ENCODE results near the gene TNS3.

The TNS3 gene

GRCh38 chr7:47380325-47381133 lies 201.4 kb downstream of the TNS3 start:
- Histone ChIP-seq H3K9me3 (ENCODE audit: control insufficient read depth, low read length) (no peaks in the 10 kb centered on the region), H2BK12ac (ENCODE audit: low read length in 2 of 2) (peak overlapping the region in 1 of 2 experiments; percentile 25), H2BK120ac (ENCODE audit: low read depth, low read length) (no peak overlapping the region), H4K91ac (ENCODE audit: low read length) (peak overlapping the region; percentile 11), H3K27me3 (ENCODE audit: control insufficient read depth in 1 of 2, insufficient read depth in 1 of 2, low read length in 2 of 2) (peaks cover 0 to 87% of the 10 kb centered on the region in 2 experiments), H4K8ac (ENCODE audit: low read length) (no peak overlapping the region), H3K9ac (ENCODE audit: low read length) (no peak overlapping the region), H2BK5ac (ENCODE audit: low read depth, low read length, poor library complexity, severe bottlenecking) (no peak overlapping the region), H3K14ac (ENCODE audit: low read length in 2 of 2) (no peak overlapping the region), H2BK15ac (ENCODE audit: low read depth, poor library complexity, severe bottlenecking) (peak overlapping the region; percentile 7), H3K4me3 (ENCODE audit: insufficient read depth in 1 of 2, low read depth in 1 of 2, low read length in 2 of 2) (no peak overlapping the region), H3K4me1 (ENCODE audit: control insufficient read depth, insufficient read depth, low read depth, low read length) (peaks cover 40% of the 10 kb centered on the region), H3K27ac (ENCODE audit: low read length, poor library complexity, severe bottlenecking) (peak overlapping the region; percentile 75), H3K4me2 (ENCODE audit: low read length, poor library complexity, severe bottlenecking) (no peak overlapping the region), H2AFZ (ENCODE audit: low read depth, low read length) (no peak overlapping the region), H2AK5ac (ENCODE audit: low read length, severe bottlenecking) (peak overlapping the region; percentile 53), H3K18ac (ENCODE audit: low read depth in 1 of 2, low read length in 2 of 2) (peak overlapping the region in 1 of 2 experiments; percentile 69), H3K4ac (ENCODE audit: low read depth in 1 of 2, low read length in 2 of 2) (peak overlapping the region in 1 of 2 experiments; percentile 17), H3K36me3 (ENCODE audit: control insufficient read depth in 1 of 2, insufficient read depth in 2 of 2, low read depth in 1 of 2, low read length in 2 of 2) (peaks cover 0 to 40% of the 10 kb centered on the region in 2 experiments), H3K23ac (ENCODE audit: low read length in 2 of 2) (no peak overlapping the region), H3K79me1 (replicated peaks; ENCODE audit: low read length, poor library complexity, severe bottlenecking) (peaks cover 31% of the 10 kb centered on the region)
- WGBS: 66% methylated on average over 15 of the region's 15 CpGs
- peak; percentile 57 for DNase-seq

GRCh38 chr7:47379629-47380324 lies 202.1 kb downstream of the TNS3 start:
- H3K36me3 ChIP-seq (ENCODE audit: control insufficient read depth in 1 of 2, insufficient read depth in 2 of 2, low read depth in 1 of 2, low read length in 2 of 2): peaks cover 0 to 33% of the 10 kb centered on the region in 2 experiments
- H3K27me3 ChIP-seq (ENCODE audit: control insufficient read depth in 1 of 2, insufficient read depth in 1 of 2, low read length in 2 of 2): peaks cover 0 to 85% of the 10 kb centered on the region in 2 experiments
- H3K4me2 ChIP-seq (ENCODE audit: low read length, poor library complexity, severe bottlenecking): peak overlapping the region; percentile 29
- H3K4ac ChIP-seq (ENCODE audit: low read depth in 1 of 2, low read length in 2 of 2): peak overlapping the region in 1 of 2 experiments; percentile 24
- H3K18ac ChIP-seq (ENCODE audit: low read depth in 1 of 2, low read length in 2 of 2): peak overlapping the region in 1 of 2 experiments; percentile 77
- H2BK12ac ChIP-seq (ENCODE audit: low read length in 2 of 2): no peak overlapping the region
- no peak overlapping the region for H4K91ac ChIP-seq (ENCODE audit: low read length)
- WGBS: 37% methylated on average over 19 of the region's 20 CpGs
- H2AK5ac ChIP-seq (ENCODE audit: low read length, severe bottlenecking): peak overlapping the region; percentile 50
- DNase-seq: peak; percentile 66
- no peak overlapping the region for H3K23ac ChIP-seq (ENCODE audit: low read length in 2 of 2)
- H3K27ac ChIP-seq (ENCODE audit: low read length, poor library complexity, severe bottlenecking): peak overlapping the region; percentile 75
- H3K4me3 ChIP-seq (ENCODE audit: insufficient read depth in 1 of 2, low read depth in 1 of 2, low read length in 2 of 2): no peak overlapping the region
- no peak overlapping the region for H4K8ac ChIP-seq (ENCODE audit: low read length)
- H3K79me1 ChIP-seq (replicated peaks; ENCODE audit: low read length, poor library complexity, severe bottlenecking): peaks cover 25% of the 10 kb centered on the region
- no peaks in the 10 kb centered on the region for H3K9me3 ChIP-seq (ENCODE audit: control insufficient read depth, low read length)
- no peak overlapping the region for H2BK15ac ChIP-seq (ENCODE audit: low read depth, poor library complexity, severe bottlenecking)
- no peak overlapping the region for H3K14ac ChIP-seq (ENCODE audit: low read length in 2 of 2)
- peaks cover 43% of the 10 kb centered on the region for H3K4me1 ChIP-seq (ENCODE audit: control insufficient read depth, insufficient read depth, low read depth, low read length)
- H2BK120ac ChIP-seq (ENCODE audit: low read depth, low read length): no peak overlapping the region
- no peak overlapping the region for H2AFZ ChIP-seq (ENCODE audit: low read depth, low read length)
- H3K9ac ChIP-seq (ENCODE audit: low read length): no peak overlapping the region
- H2BK5ac ChIP-seq (ENCODE audit: low read depth, low read length, poor library complexity, severe bottlenecking): no peak overlapping the region

- no peak overlapping the region for H2AK5ac ChIP-seq (ENCODE audit: low read length, severe bottlenecking)
- no peak overlapping the region for H3K9ac ChIP-seq (ENCODE audit: low read length)
- no peak overlapping the region for H3K4me3 ChIP-seq (ENCODE audit: insufficient read depth in 1 of 2, low read depth in 1 of 2, low read length in 2 of 2)
- H4K91ac ChIP-seq (ENCODE audit: low read length): no peak overlapping the region
- H3K27me3 ChIP-seq (ENCODE audit: control insufficient read depth in 1 of 2, insufficient read depth in 1 of 2, low read length in 2 of 2): peaks cover 0 to 85% of the 10 kb centered on the region in 2 experiments
- H2AFZ ChIP-seq (ENCODE audit: low read depth, low read length): no peak overlapping the region
- no peak overlapping the region for H3K27ac ChIP-seq (ENCODE audit: low read length, poor library complexity, severe bottlenecking)
- no peak for DNase-seq
- peaks cover 0 to 25% of the 10 kb centered on the region in 2 experiments for H3K36me3 ChIP-seq (ENCODE audit: control insufficient read depth in 1 of 2, insufficient read depth in 2 of 2, low read depth in 1 of 2, low read length in 2 of 2)
- H2BK120ac ChIP-seq (ENCODE audit: low read depth, low read length): no peak overlapping the region
- no peak overlapping the region for H3K4me2 ChIP-seq (ENCODE audit: low read length, poor library complexity, severe bottlenecking)
- H3K18ac ChIP-seq (ENCODE audit: low read depth in 1 of 2, low read length in 2 of 2): peak overlapping the region; percentile 5 to 16
- H2BK5ac ChIP-seq (ENCODE audit: low read depth, low read length, poor library complexity, severe bottlenecking): no peak overlapping the region
- H3K23ac ChIP-seq (ENCODE audit: low read length in 2 of 2): no peak overlapping the region
- no peak overlapping the region for H2BK15ac ChIP-seq (ENCODE audit: low read depth, poor library complexity, severe bottlenecking)
- no peaks in the 10 kb centered on the region for H3K9me3 ChIP-seq (ENCODE audit: control insufficient read depth, low read length)
- peaks cover 19% of the 10 kb centered on the region for H3K79me1 ChIP-seq (replicated peaks; ENCODE audit: low read length, poor library complexity, severe bottlenecking)
- H4K8ac ChIP-seq (ENCODE audit: low read length): no peak overlapping the region
- H3K4me1 ChIP-seq (ENCODE audit: control insufficient read depth, insufficient read depth, low read depth, low read length): peaks cover 47% of the 10 kb centered on the region
- no peak overlapping the region for H3K14ac ChIP-seq (ENCODE audit: low read length in 2 of 2)
- WGBS: 96% methylated on average over 10 of the region's 11 CpGs
- H3K4ac ChIP-seq (ENCODE audit: low read depth in 1 of 2, low read length in 2 of 2): no peak overlapping the region
- peak overlapping the region in 1 of 2 experiments; percentile 21 for H2BK12ac ChIP-seq (ENCODE audit: low read length in 2 of 2)
Measured at GRCh38 chr7:47378728-47379395, 203.0 kb downstream of the TNS3 start.

Measured in mesenchymal stem cell (in vitro differentiated cells and primary cell).